GM12891 (cell line): ENCODE data around the gene DNAJC5.

Experiments
- POLR2A ChIP-seq: IDR thresholded peaks from 2 replicates; pipeline ENCODE4 v1.6.1; 2011; ENCODE audit warnings: low read depth, low read length, control low read depth
- POLR2AphosphoS5 ChIP-seq: IDR thresholded peaks from 2 replicates; pipeline ENCODE4 v1.6.1; 2011; ENCODE audit warnings: low read depth, low read length, control low read depth
- POU2F2 ChIP-seq: IDR thresholded peaks from 2 replicates; pipeline ENCODE4 v1.6.1; 2011; ENCODE audit warnings: low read depth, mild to moderate bottlenecking, control low read depth, low read length, moderate library complexity
- SPI1 ChIP-seq: IDR thresholded peaks from 2 replicates; pipeline ENCODE4 v1.6.1; 2011; ENCODE audit warnings: low read depth, low read length, control low read depth

GRCh38 chr20:63911176-63911575, 16.2 kb downstream of the DNAJC5 start:
- TF ChIP-seq POLR2AphosphoS5 (no peak), POLR2A (no peak), SPI1 (no peak), POU2F2 (no peak)
